ENCODE results near the gene LIMK1. TPM values are rescaled to one million over a fixed set of nuclear protein-coding genes. Genes with fewer than 3 reads are reported as not detected.
A peak's percentile ranks its signal among the peaks of the same experiment; 100 is the strongest.

Gene LIMK1
- total RNA-seq, 1 experiment from 2014 or later: 56.3 TPM

- intact Hi-C loops (cut with micrococcal nuclease): no loop called here
- BruUV-seq (replicated peaks): no TSS peak
- TF ChIP-seq SIN3A (IDR thresholded peaks at IDR 0.05; ENCODE audit: low read depth): no peak
- no peak for TF ChIP-seq CEBPB (IDR thresholded peaks at IDR 0.05; ENCODE audit: low read depth)
- no peak for TF ChIP-seq ELF1 (IDR thresholded peaks at IDR 0.05; ENCODE audit: borderline replicate concordance, low read depth)
- TF ChIP-seq REST (IDR thresholded peaks at IDR 0.05; ENCODE audit: low read depth): no peak
- no peak for TF ChIP-seq TCF7L2 (IDR thresholded peaks at IDR 0.05; ENCODE audit: borderline replicate concordance, extremely low read depth, insufficient read depth, insufficient read length)
- no peak for TF ChIP-seq ZFX (IDR thresholded peaks at IDR 0.05)
- TF ChIP-seq CTCF (IDR thresholded peaks at IDR 0.05 in 2 of 3, conservative IDR thresholded peaks at IDR 0.05 in 1 of 3; ENCODE audit: borderline replicate concordance in 1 of 3, insufficient read depth in 1 of 3, low read depth in 2 of 3, low read length in 2 of 3): no peak
- TF ChIP-seq CBX3 (IDR thresholded peaks at IDR 0.05; ENCODE audit: low read depth): no peak
- TF ChIP-seq FOSL1 (IDR thresholded peaks at IDR 0.05; ENCODE audit: low read depth): no peak
- no peak for TF ChIP-seq SRF (IDR thresholded peaks at IDR 0.05; ENCODE audit: low read depth)
- TF ChIP-seq EZH2 (IDR thresholded peaks at IDR 0.05): no peak
- TF ChIP-seq MAX (IDR thresholded peaks at IDR 0.05): no peak
- no peak for TF ChIP-seq ATF3 (IDR thresholded peaks at IDR 0.05)
- no peak for TF ChIP-seq JUND (IDR thresholded peaks at IDR 0.05)
- peak overlapping the region; percentile 93 for H3K27ac ChIP-seq (ENCODE audit: low read depth, low read length)
- no peaks in the 10 kb centered on the region for H3K9me2 ChIP-seq (ENCODE audit: insufficient read depth)
- CTCF ChIA-PET: no interaction called here
- RAD21 ChIA-PET (ENCODE audit: low non-redundant PET in 1 of 2, low total read pairs in 2 of 2, uncharacterized antibody in 2 of 2, unreplicated experiment in 2 of 2): no interaction called here
- H3K4me3 ChIP-seq (replicated peaks in 1 of 2; ENCODE audit: low read depth in 1 of 2, low read length in 2 of 2): peak overlapping the region in 1 of 2 experiments; percentile 48; a peak in 2 of 4 replicates
- DNase-seq (ENCODE audit: low read depth, low spot score) (no peak), ATAC-seq (no peak)
- peaks cover 0 to 13% of the 10 kb centered on the region in 2 experiments; a peak in 1 of 4 replicates for H3K9me3 ChIP-seq (ENCODE audit: control insufficient read depth in 1 of 2, insufficient read depth in 1 of 2, low read depth in 1 of 2, low read length in 2 of 2)
- no peaks in the 10 kb centered on the region for H3K27me3 ChIP-seq (ENCODE audit: insufficient read depth, low read length)
- no peaks in the 10 kb centered on the region for H4K20me1 ChIP-seq (ENCODE audit: insufficient read depth)
- H3K79me2 ChIP-seq (ENCODE audit: insufficient read depth, low read length): peaks cover 9% of the 10 kb centered on the region; the same call in 1 of the 2 replicates
- H3K36me3 ChIP-seq (ENCODE audit: control insufficient read depth in 1 of 2, insufficient read depth in 2 of 2, low read length in 2 of 2): peaks cover 10 to 38% of the 10 kb centered on the region in 2 experiments; a peak in 3 of 4 replicates
- H3K4me2 ChIP-seq (ENCODE audit: low read length): peak overlapping the region; percentile 83
- POLR2A ChIA-PET: interaction anchor here (1.5 kb wide), 1 partner anchor 11 kb away, joined by 3 read pairs; no protein-coding TSS in a partner anchor
- peak overlapping the region; percentile 52 for H3K9ac ChIP-seq (ENCODE audit: low read length)
- H2AFZ ChIP-seq (ENCODE audit: low read depth, low read length, poor library complexity, severe bottlenecking): no peak overlapping the region
- peaks cover 40 to 57% of the 10 kb centered on the region in 2 experiments for H3K4me1 ChIP-seq (ENCODE audit: control insufficient read depth in 1 of 2, insufficient read depth in 2 of 2, low read length in 2 of 2)
Observed at GRCh38 chr7:74095135-74095534, 11.5 kb downstream of the LIMK1 start.

Data from HCT116 (cell line).